Mesendoderm (in vitro differentiated cells): Measurements from ENCODE around the gene ZNF786.
"Not testable (repeated sequence)": the region's sequence is repeated elsewhere in the genome, so short reads cannot be mapped to it uniquely, and the experiment has no call there.

Experiments
- DNase-seq: peaks from one replicate; pipeline ENCODE4 v3.0.0; 2013
- H2AK5ac ChIP-seq: 2 replicates; pipeline ENCODE4 v1.6.1; 2013; ENCODE audit warnings: low read length, inconsistent platforms
- H2BK120ac ChIP-seq: 2 replicates; pipeline ENCODE4 v1.6.1; 2013; ENCODE audit warnings: low read depth, mild to moderate bottlenecking, low read length, moderate library complexity, mixed read lengths
- H2BK15ac ChIP-seq: replicated peaks from 2 replicates; pipeline ENCODE4 v1.6.1; 2013; ENCODE audit warnings: low read depth, mild to moderate bottlenecking, moderate library complexity
- H2BK5ac ChIP-seq: 2 replicates; pipeline ENCODE4 v1.6.1; 2013; ENCODE audit warnings: low read length, inconsistent platforms
- H3K18ac ChIP-seq: 2 replicates; pipeline ENCODE4 v1.6.1; 2013; ENCODE audit warnings: mild to moderate bottlenecking, low read length, mixed read lengths
- H3K23ac ChIP-seq: one replicate; pipeline ENCODE4 v1.6.1; 2013; ENCODE audit warnings: low read length
- H3K27ac ChIP-seq: 2 replicates; pipeline ENCODE4 v1.5.1; 2013; ENCODE audit warnings: low read depth, mild to moderate bottlenecking, inconsistent platforms, low read length, moderate library complexity
- H3K27me3 ChIP-seq: 2 replicates; pipeline ENCODE4 v1.6.1; 2013; ENCODE audit warnings: low read length, control low read depth, mild to moderate bottlenecking, inconsistent platforms; ENCODE audit not compliant: insufficient read depth, poor library complexity
- H3K36me3 ChIP-seq: 2 replicates; pipeline ENCODE4 v1.6.1; 2013; ENCODE audit warnings: low read length, inconsistent platforms; ENCODE audit not compliant: control insufficient read depth, insufficient read depth
- H3K4ac ChIP-seq: one replicate; pipeline ENCODE4 v1.6.1; 2013; ENCODE audit warnings: low read depth, mild to moderate bottlenecking, low read length, moderate library complexity
- H3K4me1 ChIP-seq: 2 replicates; pipeline ENCODE4 v1.6.1; 2013; ENCODE audit warnings: low read depth, low read length, inconsistent platforms; ENCODE audit not compliant: control insufficient read depth
- H3K4me2 ChIP-seq: 2 replicates; pipeline ENCODE4 v1.6.1; 2013; ENCODE audit warnings: low read length
- H3K4me3 ChIP-seq: 2 replicates; pipeline ENCODE4 v1.5.1; 2013; ENCODE audit warnings: mild to moderate bottlenecking, low read length
- H3K56ac ChIP-seq: one replicate; pipeline ENCODE4 v1.6.1; 2013; ENCODE audit warnings: low read length
- H3K79me1 ChIP-seq: 2 replicates; pipeline ENCODE4 v1.6.1; 2013; ENCODE audit warnings: low read length, inconsistent platforms
- H3K79me2 ChIP-seq: 2 replicates; pipeline ENCODE4 v1.6.1; 2013; ENCODE audit warnings: mild to moderate bottlenecking, low read length; ENCODE audit not compliant: control insufficient read depth, insufficient read depth
- H3K9ac ChIP-seq: 2 replicates; pipeline ENCODE4 v1.6.1; 2013; ENCODE audit warnings: low read length, inconsistent platforms
- H4K5ac ChIP-seq: one replicate; pipeline ENCODE4 v1.6.1; 2013; ENCODE audit warnings: low read length
- H4K8ac ChIP-seq: one replicate; pipeline ENCODE4 v1.6.1; 2013; ENCODE audit warnings: low read depth, mild to moderate bottlenecking, control low read depth, low read length, moderate library complexity
- WGBS: extraction: QIAGEN DNeasy Blood & Tissue Kit; methylation state at CpG from one replicate; pipeline ENCODE4 v1.1.7; 2013; ENCODE audit warnings: low lambda C conversion rate, missing lambda C conversion rate; ENCODE audit not compliant: insufficient coverage; ENCODE audit errors: extremely low coverage; 5-methylcytosine and 5-hydroxymethylcytosine counted together

The ZNF786 gene

DNA sequence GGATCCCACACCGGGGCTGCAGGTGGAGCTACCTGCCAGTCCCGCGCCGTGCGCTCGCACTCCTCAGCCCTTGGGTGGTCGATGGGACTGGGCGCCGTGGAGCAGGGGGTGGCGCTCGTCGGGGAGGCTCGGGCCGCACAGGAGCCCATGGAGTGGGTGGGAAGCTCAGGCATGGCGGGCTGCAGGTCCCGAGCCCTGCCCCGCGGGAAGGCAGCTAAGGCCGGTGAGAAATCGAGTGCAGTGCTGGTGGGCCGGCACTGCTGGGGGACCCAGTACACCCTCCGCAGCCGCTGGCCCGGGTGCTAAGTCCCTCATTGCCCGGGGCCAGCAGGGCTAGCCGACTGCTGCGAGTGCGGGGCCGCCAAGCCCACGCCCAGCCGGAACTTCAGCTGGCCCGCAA is 51.9 kb downstream of the ZNF786 start:
- H3K4ac ChIP-seq, DNase-seq, H3K18ac ChIP-seq, H3K56ac ChIP-seq, H2AK5ac ChIP-seq, H3K27me3 ChIP-seq, H3K9ac ChIP-seq, H3K79me1 ChIP-seq, H3K27ac ChIP-seq, H3K4me1 ChIP-seq, H3K36me3 ChIP-seq, H3K4me2 ChIP-seq, H2BK120ac ChIP-seq, H3K4me3 ChIP-seq, H3K23ac ChIP-seq, H4K8ac ChIP-seq, H2BK15ac ChIP-seq, H4K5ac ChIP-seq, H2BK5ac ChIP-seq, H3K79me2 ChIP-seq: not testable (repeated sequence)
- no CpG with 5 or more reads among the region's 32 CpGs for WGBS

DNA sequence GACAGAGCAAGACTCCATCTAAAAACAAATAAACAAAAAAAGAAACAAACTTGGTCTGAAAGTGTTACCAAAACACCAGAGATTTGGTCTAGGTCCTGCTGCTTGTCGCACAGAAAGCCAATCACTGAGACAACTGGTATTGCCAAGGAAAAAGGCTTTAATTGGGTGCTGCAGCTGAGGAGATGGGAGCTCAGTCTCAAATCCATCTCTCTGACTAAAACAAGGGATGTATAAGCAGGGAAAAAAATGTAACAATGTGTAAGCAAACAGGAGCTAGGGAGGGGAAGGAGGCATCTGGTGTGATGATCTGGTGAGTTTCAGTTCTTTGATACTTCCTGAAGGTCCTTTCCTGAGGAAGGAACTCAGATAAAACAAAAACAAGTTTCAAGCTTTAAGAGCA is 53.8 kb downstream of the ZNF786 start:
- Histone ChIP-seq H3K79me1 (no peaks in the 10 kb centered on the region), H4K5ac (no peak overlapping the region), H3K23ac (no peak overlapping the region), H3K36me3 (no peaks in the 10 kb centered on the region), H3K27me3 (no peaks in the 10 kb centered on the region), H4K8ac (no peak overlapping the region), H3K56ac (no peak overlapping the region), H3K4me1 (no peaks in the 10 kb centered on the region), H3K9ac (no peak overlapping the region), H2BK15ac (no peak overlapping the region), H3K4me3 (no peak overlapping the region), H3K18ac (no peak overlapping the region), H3K4me2 (no peak overlapping the region), H3K27ac (no peak overlapping the region), H3K79me2 (no peaks in the 10 kb centered on the region), H2AK5ac (no peak overlapping the region), H3K4ac (no peak overlapping the region), H2BK120ac (no peak overlapping the region), H2BK5ac (no peak overlapping the region)
- DNase-seq, result no peak
- WGBS, result no CpG with 5 or more reads among the region's 1 CpG

DNA sequence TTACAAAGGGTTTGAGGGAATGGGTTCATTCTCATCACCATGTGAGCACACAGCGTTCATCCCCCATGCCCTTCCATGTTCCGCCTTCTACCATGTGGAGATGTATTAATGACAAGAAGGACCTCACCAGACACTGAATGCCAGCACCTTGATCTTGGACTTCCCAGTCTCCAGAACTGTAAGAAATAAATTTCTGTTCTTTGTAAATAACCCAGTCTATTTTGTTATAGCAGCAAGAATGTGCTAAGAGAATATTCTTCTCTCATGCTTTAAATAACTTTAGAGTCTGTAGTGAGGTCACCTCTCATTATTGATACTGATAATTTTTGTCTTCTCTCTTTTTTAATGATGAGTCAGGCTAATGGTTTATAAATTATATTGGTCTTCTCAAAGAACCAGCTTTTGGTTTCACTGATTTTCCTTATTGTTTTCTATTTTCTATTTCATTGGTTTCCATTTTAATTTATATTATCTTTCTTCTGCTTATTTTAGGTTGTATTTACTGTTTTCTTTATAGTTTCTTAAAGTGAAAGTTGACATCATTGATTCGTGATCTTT is 59.1 kb downstream of the ZNF786 start:
- Histone ChIP-seq H2BK15ac (no peak overlapping the region), H3K79me1 (no peaks in the 10 kb centered on the region), H3K4me1 (peaks cover 2% of the 10 kb centered on the region), H3K4ac (no peak overlapping the region), H2BK120ac (no peak overlapping the region), H3K9ac (no peak overlapping the region), H3K36me3 (no peaks in the 10 kb centered on the region), H3K23ac (no peak overlapping the region), H3K18ac (no peak overlapping the region), H4K8ac (no peak overlapping the region), H3K27me3 (no peaks in the 10 kb centered on the region), H4K5ac (no peak overlapping the region), H3K4me2 (no peak overlapping the region), H2BK5ac (no peak overlapping the region), H3K79me2 (peaks cover 15% of the 10 kb centered on the region), H2AK5ac (no peak overlapping the region), H3K4me3 (no peak overlapping the region), H3K56ac (no peak overlapping the region), H3K27ac (no peak overlapping the region)
- no peak for DNase-seq
- no CpG with 5 or more reads among the region's 3 CpGs for WGBS

DNA sequence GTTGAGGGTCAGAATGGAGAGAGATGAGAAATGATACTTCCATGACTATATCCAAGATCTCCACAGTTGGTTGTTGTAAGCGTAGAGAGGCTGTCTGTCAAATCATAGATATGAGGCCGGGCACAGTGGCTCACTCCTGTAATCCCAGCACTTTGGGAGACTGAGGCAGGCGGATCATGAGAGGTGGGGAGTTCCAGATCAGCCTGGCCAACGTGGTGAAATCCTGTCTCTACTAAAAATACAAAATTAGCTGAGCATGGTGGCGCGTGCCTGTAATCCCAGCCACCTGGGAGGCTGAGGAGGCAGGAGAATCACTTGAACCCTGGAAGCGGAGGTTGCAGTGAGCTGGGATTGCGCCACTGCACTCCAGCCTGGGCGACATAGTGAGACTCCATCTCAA is 60.1 kb downstream of the ZNF786 start:
- H3K9ac ChIP-seq, H3K27me3 ChIP-seq, H3K4ac ChIP-seq, H4K5ac ChIP-seq, H3K4me3 ChIP-seq, H3K4me1 ChIP-seq, H2AK5ac ChIP-seq, H4K8ac ChIP-seq, H3K18ac ChIP-seq, DNase-seq, H3K79me1 ChIP-seq, H3K36me3 ChIP-seq, H2BK15ac ChIP-seq, H2BK5ac ChIP-seq, H3K4me2 ChIP-seq, H3K27ac ChIP-seq, H3K56ac ChIP-seq, H2BK120ac ChIP-seq, H3K23ac ChIP-seq: not testable (repeated sequence)
- H3K79me2 ChIP-seq, result peaks cover 24% of the 10 kb centered on the region
- no CpG with 5 or more reads among the region's 9 CpGs for WGBS

DNA sequence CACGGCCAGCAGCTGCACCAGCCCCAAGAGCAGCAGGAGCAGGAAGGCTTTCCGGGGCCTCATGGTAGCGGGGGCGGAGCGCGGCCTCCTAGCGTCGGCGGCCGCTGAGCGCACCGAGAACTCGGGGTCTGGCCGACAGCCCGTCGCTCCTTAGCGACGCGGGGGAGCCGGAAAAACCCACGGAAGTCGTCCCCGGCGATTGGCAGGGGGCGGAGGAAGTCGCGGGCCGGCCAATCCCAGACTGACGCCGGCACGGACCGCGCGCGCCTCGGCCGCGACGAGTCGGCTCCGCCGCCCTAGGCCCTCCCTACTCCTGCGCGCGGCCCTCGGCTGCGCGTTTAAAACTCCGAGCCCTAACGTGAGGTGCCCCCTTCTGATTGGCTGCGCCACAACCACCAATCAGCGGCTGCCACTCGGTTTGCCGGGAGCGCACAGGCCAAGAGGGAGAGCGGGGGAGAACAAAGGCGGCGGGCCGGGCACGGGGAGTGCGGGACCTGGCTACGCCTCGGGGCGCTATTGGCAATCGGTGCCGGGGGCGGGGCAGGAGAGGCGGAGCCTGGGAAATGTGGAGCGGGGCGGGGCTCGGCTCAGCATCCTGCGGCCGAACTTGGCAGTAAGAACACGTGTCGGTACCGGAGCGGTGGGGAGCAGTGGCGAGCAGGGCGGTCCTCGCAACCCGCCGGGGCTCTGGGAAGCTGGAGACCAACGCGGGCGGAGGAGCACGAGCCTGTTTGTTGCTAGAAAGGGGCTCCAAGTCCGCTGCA is 62.0 kb downstream of the ZNF786 start, which contains the start of gene PDIA4:
Gene PDIA4, minus strand, starts transcription at position 160 of the 764 bp plus-strand sequence. Its CDS starts 97 bp downstream, at position 63.
- Histone ChIP-seq H3K18ac (peak within 1 kb of the TSS; percentile 64), H3K79me2 (peaks cover 38% of the 10 kb centered on the region), H4K8ac (no peak within 1 kb of the TSS), H2BK120ac (peak within 1 kb of the TSS; percentile 11), H2BK5ac (peak within 1 kb of the TSS; percentile 41), H3K4ac (peak within 1 kb of the TSS; percentile 93), H3K23ac (peak within 1 kb of the TSS; percentile 51), H3K9ac (peak within 1 kb of the TSS; percentile 96), H2BK15ac (no peak within 1 kb of the TSS), H4K5ac (no peak within 1 kb of the TSS), H3K4me3 (peak within 1 kb of the TSS; percentile 93), H3K4me1 (peaks cover 3% of the 10 kb centered on the region), H3K27ac (peak within 1 kb of the TSS; percentile 79), H3K79me1 (peaks cover 7% of the 10 kb centered on the region), H3K27me3 (no peaks in the 10 kb centered on the region), H3K4me2 (peak within 1 kb of the TSS; percentile 41), H3K36me3 (peaks cover 2% of the 10 kb centered on the region), H2AK5ac (no peak within 1 kb of the TSS), H3K56ac (peak within 1 kb of the TSS; percentile 99)
- peak; percentile 100 for DNase-seq
- no CpG with 5 or more reads among the region's 87 CpGs for WGBS
